GM10248 (cell line): ENCODE measurements around the gene CCDC127.

Experiments used
- CTCF ChIA-PET: fragments of 300-600 bp; sonication (Branson Sonifier 250); formaldehyde crosslinking; extraction: SDS; loops from one replicate; lab custom pipeline; 2021; ENCODE audit warnings: antibody characterized with exemption; lab: Yijun Ruan, JAX
- POLR2A ChIA-PET: fragments of 350-650 bp; sonication (Branson Sonifier 250); formaldehyde crosslinking; extraction: SDS; loops from one replicate; lab custom pipeline; 2020; ENCODE audit warnings: antibody characterized with exemption; lab: Yijun Ruan, JAX
- DNase-seq: peaks from one replicate; pipeline ENCODE4 v3.0.0; 2012; ENCODE audit errors: extremely low spot score
- TF ChIP-seq, protein P1 (sequence below): IDR thresholded peaks from 2 replicates; pipeline ENCODE4 v1.5.1; 2012; ENCODE audit warnings: mild to moderate bottlenecking, low read depth; ENCODE audit errors: extremely low read depth, missing control alignments, control extremely low read depth

The CCDC127 gene

DNA sequence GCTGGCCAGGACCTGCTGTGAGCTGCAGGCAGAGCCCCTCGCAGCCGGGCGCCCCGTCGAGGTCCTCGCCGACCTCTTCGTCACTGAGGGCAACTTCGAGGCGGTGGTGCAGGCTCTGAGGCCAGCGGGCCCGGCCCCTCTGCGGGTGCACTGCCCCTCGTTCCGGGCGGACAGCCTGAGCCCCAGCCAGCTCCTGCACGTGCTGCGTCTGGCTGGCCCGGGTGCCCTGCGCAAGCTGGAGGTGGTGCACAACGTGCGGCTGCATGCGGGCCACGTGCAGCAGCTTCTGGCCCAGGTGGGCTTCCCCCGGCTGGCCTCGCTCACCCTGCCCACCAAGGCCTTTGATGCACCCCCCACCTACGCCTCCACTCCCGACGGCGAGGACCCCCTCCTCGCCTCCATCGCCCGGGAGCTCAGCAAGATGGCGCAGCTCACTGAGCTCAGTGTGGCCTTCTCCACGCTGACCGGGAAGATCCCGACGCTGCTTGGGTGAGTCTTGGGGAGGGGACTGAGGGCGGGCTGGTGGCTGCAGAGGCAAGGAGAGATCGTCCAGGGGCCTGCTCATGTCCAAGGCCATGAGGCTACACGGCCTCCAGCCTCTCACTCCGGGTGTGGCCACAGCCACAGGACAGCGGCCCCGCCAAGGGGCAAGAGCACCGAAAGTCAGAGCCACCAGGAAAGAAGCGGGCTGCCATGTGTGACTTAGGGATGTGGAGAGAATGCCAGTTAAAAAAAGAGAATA, 25.8 kb downstream of the CCDC127 start:
- POLR2A ChIA-PET = no interaction called here
- TF ChIP-seq, protein P1, sequence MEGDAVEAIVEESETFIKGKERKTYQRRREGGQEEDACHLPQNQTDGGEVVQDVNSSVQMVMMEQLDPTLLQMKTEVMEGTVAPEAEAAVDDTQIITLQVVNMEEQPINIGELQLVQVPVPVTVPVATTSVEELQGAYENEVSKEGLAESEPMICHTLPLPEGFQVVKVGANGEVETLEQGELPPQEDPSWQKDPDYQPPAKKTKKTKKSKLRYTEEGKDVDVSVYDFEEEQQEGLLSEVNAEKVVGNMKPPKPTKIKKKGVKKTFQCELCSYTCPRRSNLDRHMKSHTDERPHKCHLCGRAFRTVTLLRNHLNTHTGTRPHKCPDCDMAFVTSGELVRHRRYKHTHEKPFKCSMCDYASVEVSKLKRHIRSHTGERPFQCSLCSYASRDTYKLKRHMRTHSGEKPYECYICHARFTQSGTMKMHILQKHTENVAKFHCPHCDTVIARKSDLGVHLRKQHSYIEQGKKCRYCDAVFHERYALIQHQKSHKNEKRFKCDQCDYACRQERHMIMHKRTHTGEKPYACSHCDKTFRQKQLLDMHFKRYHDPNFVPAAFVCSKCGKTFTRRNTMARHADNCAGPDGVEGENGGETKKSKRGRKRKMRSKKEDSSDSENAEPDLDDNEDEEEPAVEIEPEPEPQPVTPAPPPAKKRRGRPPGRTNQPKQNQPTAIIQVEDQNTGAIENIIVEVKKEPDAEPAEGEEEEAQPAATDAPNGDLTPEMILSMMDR = no peak
- CTCF ChIA-PET = interaction anchor here (0.9 to 1.2 kb wide), 3 partner anchors 10 to 712 kb away, joined by 3 read pairs; no protein-coding TSS in a partner anchor

DNA sequence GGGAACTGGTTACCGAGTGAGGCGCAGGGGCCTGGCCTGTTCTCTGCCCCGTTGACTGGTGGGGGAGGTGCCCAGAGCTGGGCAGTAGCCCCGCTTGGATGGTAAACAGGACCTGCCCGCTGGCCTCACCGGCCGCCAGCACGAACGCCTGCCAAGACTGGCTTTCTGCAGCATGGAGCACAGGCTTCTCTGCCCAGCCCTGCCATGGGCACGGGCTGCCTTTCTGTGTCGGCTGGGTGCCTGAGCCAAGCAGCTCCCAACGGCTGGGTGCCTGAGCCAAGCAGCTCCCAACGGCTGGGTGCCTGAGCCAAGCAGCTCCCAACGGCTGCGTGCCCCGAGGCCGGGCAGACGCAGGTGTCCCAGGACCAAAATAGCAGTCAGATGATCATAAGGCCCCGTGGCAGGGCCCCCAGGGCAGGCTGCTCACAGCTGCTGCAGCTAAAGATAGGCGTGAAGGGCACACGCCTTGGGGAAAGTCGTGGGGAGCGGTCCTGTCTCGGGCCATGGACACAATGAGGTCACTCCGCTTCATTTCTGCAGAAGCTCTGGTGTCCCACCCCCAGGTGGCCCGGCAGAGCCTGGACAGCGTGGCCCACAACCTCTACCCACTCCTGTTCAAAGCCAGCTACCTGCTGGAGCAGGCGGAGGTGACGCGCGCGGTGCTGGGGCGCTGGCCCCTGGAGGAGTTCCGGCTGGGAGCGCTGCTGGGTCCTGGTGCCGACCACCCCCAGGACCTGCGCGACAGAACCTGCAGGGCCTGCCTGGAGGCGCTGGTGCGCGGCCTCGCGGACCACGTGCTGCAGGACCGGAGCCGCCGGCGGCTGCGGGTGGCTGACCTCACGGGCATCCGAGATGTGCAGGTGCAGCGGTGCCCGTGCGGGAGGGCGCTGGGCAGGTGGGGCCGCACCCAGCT, 26.7 kb downstream of the CCDC127 start, which contains the start of gene LRRC14B:
Gene LRRC14B (plus strand): TSS at position 460 of the 913 bp plus-strand sequence. CDS start 44 bp downstream, at position 504.
- CTCF ChIA-PET = interaction anchor here (1.0 to 1.2 kb wide), 3 partner anchors 11 to 713 kb away, joined by 3 read pairs; no protein-coding TSS in a partner anchor
- POLR2A ChIA-PET = no interaction called here
- TF ChIP-seq, protein P1 = no peak
- DNase-seq = peak; percentile 55

More for the DNA sequence above, 25.8 kb downstream of the CCDC127 start:
- no peak for DNase-seq

DNA sequence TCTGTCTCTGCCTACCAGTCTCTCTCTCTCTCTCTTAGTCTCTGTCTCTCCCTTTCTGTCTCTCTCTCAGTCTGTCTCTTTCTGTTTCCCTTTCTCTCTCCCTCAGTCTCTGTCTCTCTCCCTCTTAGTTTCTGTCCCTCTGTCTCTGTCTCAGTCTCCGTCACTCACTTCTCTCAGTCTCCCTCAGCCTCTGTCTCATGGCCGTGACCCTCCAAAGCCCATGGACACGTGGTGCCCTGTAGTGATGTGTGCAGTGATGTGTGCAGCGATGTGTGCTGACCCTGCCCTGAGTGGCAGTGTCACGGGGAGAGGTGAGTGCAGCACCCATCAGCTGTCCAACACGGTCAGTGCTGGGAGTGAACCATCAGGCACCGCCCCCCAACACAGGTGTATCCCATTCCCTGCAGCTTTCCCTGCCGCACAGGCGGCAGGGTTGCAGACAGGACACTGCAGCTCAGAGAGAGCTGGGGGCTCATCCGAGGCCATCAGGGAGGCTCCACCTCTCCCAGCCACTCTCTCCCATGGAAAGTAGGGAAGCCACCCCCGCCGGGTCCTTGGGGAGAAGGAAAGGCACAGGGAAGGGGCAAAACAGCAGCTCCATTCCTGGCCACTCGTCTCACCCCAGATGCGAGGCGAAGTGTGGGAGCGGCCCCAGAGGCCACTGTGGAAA, 27.5 kb downstream of the CCDC127 start:
- no peak for DNase-seq
- ChIA-PET CTCF (interaction anchor here (1.1 to 1.2 kb wide), 2 partner anchors 12 to 712 kb away, joined by 3 read pairs; no protein-coding TSS in a partner anchor), POLR2A (no interaction called here)
- TF ChIP-seq, protein P1 = no peak

DNA sequence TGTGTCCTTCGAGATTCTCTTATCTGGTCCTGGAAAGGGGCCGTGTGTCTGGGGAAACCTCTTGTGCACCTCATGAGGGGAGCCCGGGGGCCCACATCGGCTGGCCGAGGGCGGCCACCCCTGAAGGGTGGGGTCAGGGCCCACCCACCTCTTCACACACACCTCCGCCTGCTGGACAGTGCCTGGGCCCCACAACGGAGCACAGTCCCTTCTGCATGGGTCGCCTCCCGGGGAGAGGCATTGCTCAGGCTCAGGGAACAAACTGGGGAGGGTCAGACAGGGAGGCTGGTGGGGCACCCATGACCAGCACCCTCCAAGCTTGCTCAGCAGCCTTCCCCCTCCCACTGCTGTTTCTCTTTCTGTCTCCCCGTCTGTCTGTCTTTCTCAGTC, 28.0 kb downstream of the CCDC127 start:
- ChIA-PET POLR2A (no interaction called here), CTCF (interaction anchor here (1.1 kb wide), 1 partner anchor 713 kb away, joined by 3 read pairs; no protein-coding TSS in a partner anchor)
- TF ChIP-seq, protein P1 = no peak
- no peak for DNase-seq

DNA sequence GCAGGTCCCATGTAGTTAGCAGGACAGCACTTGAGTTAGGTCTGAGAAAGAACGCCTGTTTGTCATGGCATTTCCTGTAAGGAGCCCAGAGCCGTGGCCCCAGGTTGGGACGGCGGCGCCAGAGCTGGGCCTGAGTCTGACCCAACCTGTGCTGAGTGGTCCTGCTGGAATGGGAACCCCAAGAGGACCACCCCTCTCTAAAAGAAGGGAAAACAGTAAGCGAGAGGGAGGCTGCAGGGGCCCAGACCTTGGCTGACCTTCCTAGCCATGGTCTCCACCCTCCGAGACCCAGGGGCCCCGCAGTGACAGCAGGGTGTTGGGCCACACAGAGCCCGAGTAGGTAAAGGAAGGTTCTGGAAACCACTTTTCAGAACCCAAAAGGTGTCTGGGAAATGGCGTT, 28.5 kb downstream of the CCDC127 start:
- POLR2A ChIA-PET = no interaction called here
- CTCF ChIA-PET = interaction anchor here (1.4 to 2.8 kb wide), 3 partner anchors 10 to 29 kb away, joined by 6 to 17 read pairs (median 13); partner anchors contain the start of genes CCDC127 and SDHA
- DNase-seq = no peak
- TF ChIP-seq, protein P1 = no peak
